Loucy (cell line): ENCODE measurements around the gene ELAVL2.

Experiments used
- H2AFZ ChIP-seq: fragments of 200-600 bp; sonication (generic); 2 replicates; pipeline ENCODE4 v1.6.0; 2016; ENCODE audit warnings: antibody characterized with exemption, mild to moderate bottlenecking, low read length, moderate library complexity
- H3F3A ChIP-seq: fragments of 200-600 bp; 2 replicates; pipeline ENCODE4 v1.6.0; 2016; ENCODE audit warnings: antibody characterized with exemption, low read depth, mild to moderate bottlenecking
- H3K27me3 ChIP-seq: fragments of 200-600 bp; sonication (generic); 2 replicates; pipeline ENCODE4 v1.6.1; 2014; ENCODE audit warnings: low read length, mild to moderate bottlenecking; ENCODE audit not compliant: insufficient read depth, poor library complexity, severe bottlenecking
- H3K36me3 ChIP-seq: fragments of 200-600 bp; sonication (generic); 2 replicates; pipeline ENCODE4 v1.6.1; 2016; ENCODE audit warnings: low read length; ENCODE audit not compliant: insufficient read depth
- H3K4me1 ChIP-seq: fragments of 200-600 bp; sonication (generic); 2 replicates; pipeline ENCODE4 v1.5.1; 2014; ENCODE audit warnings: low read length, mild to moderate bottlenecking; ENCODE audit not compliant: insufficient read depth, poor library complexity, severe bottlenecking
- H3K4me2 ChIP-seq: fragments of 200-600 bp; sonication (generic); 2 replicates; pipeline ENCODE4 v1.6.0; 2014; ENCODE audit warnings: antibody characterized with exemption, low read length, low read depth, mild to moderate bottlenecking; ENCODE audit not compliant: poor library complexity, severe bottlenecking
- H3K4me3 ChIP-seq: fragments of 200-600 bp; sonication (generic); 2 replicates; pipeline ENCODE4 v1.5.1; 2014; ENCODE audit warnings: low read length, mild to moderate bottlenecking, mixed read lengths; ENCODE audit not compliant: poor library complexity, severe bottlenecking
- H3K79me2 ChIP-seq: fragments of 200-600 bp; sonication (generic); 2 replicates; pipeline ENCODE4 v1.6.1; 2014; ENCODE audit warnings: low read length; ENCODE audit not compliant: insufficient read depth
- H3K9ac ChIP-seq: fragments of 200-600 bp; sonication (generic); 2 replicates; pipeline ENCODE4 v1.6.0; 2014; ENCODE audit warnings: mild to moderate bottlenecking, low read depth, low read length, moderate library complexity; ENCODE audit not compliant: poor library complexity, severe bottlenecking
- H3K9me2 ChIP-seq: fragments of 200-600 bp; sonication (generic); replicated peaks from 2 replicates; pipeline ENCODE4 v1.6.1; 2016; ENCODE audit warnings: low read depth, low read length, mixed read lengths
- H3K9me3 ChIP-seq: fragments of 200-600 bp; sonication (generic); 2 replicates; pipeline ENCODE4 v1.6.1; 2014; ENCODE audit warnings: mild to moderate bottlenecking, antibody characterized with exemption, low read length, low read depth; ENCODE audit not compliant: insufficient read depth
- H4K20me1 ChIP-seq: fragments of 200-600 bp; sonication (generic); 2 replicates; pipeline ENCODE4 v1.6.0; 2014; ENCODE audit warnings: antibody characterized with exemption, low read length, mild to moderate bottlenecking; ENCODE audit not compliant: insufficient read depth, poor library complexity, severe bottlenecking
- CTCF ChIP-seq: fragments of 200-600 bp; sonication (generic); conservative IDR thresholded peaks from 2 replicates; pipeline ENCODE4 v1.5.1; 2014; ENCODE audit warnings: mild to moderate bottlenecking, antibody characterized with exemption, low read length
- EZH2phosphoT487 ChIP-seq: fragments of 200-600 bp; IDR thresholded peaks from 2 replicates; pipeline ENCODE4 v1.6.1; 2018; ENCODE audit warnings: antibody characterized with exemption, mild to moderate bottlenecking, moderate library complexity, borderline replicate concordance

The ELAVL2 gene

GRCh38 chr9:23775549-23775948 lies 50.5 kb downstream of the ELAVL2 start:
- Histone ChIP-seq H3K9ac (no peak overlapping the region), H3K4me2 (no peak overlapping the region), H3K79me2 (no peaks in the 10 kb centered on the region), H2AFZ (no peak overlapping the region), H3F3A (no peaks in the 10 kb centered on the region), H3K9me3 (no peaks in the 10 kb centered on the region), H3K4me1 (no peaks in the 10 kb centered on the region), H3K27me3 (no peaks in the 10 kb centered on the region), H4K20me1 (no peaks in the 10 kb centered on the region), H3K36me3 (no peaks in the 10 kb centered on the region), H3K4me3 (no peak overlapping the region), H3K9me2 (no peaks in the 10 kb centered on the region)
- TF ChIP-seq CTCF (no peak), EZH2phosphoT487 (no peak)

- no peak overlapping the region for H3K4me2 ChIP-seq
- no peaks in the 10 kb centered on the region for H3K79me2 ChIP-seq
- H3F3A ChIP-seq: no peaks in the 10 kb centered on the region
- no peak overlapping the region for H3K9ac ChIP-seq
- no peaks in the 10 kb centered on the region for H3K9me2 ChIP-seq
- H3K4me1 ChIP-seq: no peaks in the 10 kb centered on the region
- H3K9me3 ChIP-seq: no peaks in the 10 kb centered on the region
- H4K20me1 ChIP-seq: no peaks in the 10 kb centered on the region
- TF ChIP-seq EZH2phosphoT487: no peak
- no peak for TF ChIP-seq CTCF
- H3K27me3 ChIP-seq: no peaks in the 10 kb centered on the region
- no peak overlapping the region for H2AFZ ChIP-seq
- H3K4me3 ChIP-seq: no peak overlapping the region
- H3K36me3 ChIP-seq: no peaks in the 10 kb centered on the region
These were observed 51.8 kb downstream of the ELAVL2 start for GRCh38 chr9:23774266-23774665.

- H3K9me2 ChIP-seq: no peaks in the 10 kb centered on the region
- H2AFZ ChIP-seq: no peak overlapping the region
- no peaks in the 10 kb centered on the region for H3K27me3 ChIP-seq
- H3K79me2 ChIP-seq: no peaks in the 10 kb centered on the region
- H3K4me3 ChIP-seq: no peak overlapping the region
- H3K36me3 ChIP-seq: no peaks in the 10 kb centered on the region
- no peak overlapping the region for H3K9ac ChIP-seq
- no peak for TF ChIP-seq CTCF
- TF ChIP-seq EZH2phosphoT487: no peak
- H4K20me1 ChIP-seq: no peaks in the 10 kb centered on the region
- no peak overlapping the region for H3K4me2 ChIP-seq
- H3K9me3 ChIP-seq: no peaks in the 10 kb centered on the region
- H3F3A ChIP-seq: no peaks in the 10 kb centered on the region
- no peaks in the 10 kb centered on the region for H3K4me1 ChIP-seq
These were observed 53.7 kb downstream of the ELAVL2 start for GRCh38 chr9:23772385-23772783.
